ENCODE data around the gene MBD6. TPM values are rescaled to one million over a fixed set of nuclear protein-coding genes. Genes with fewer than 3 reads are reported as not detected.
A peak's percentile ranks its signal among the peaks of the same experiment; 100 is the strongest.

Gene MBD6
- total RNA-seq, 1 donor from 2014 or later, result 10.0 TPM

- no peak for TF ChIP-seq CTCF (IDR thresholded peaks at IDR 0.05; ENCODE audit: insufficient read depth, low read length, poor library complexity, severe bottlenecking)
- no peak for DNase-seq (ENCODE audit: low read depth)
- Histone ChIP-seq H3K4me3 (ENCODE audit: low read depth, low read length) (peak overlapping the region; percentile 90), H3K27me3 (ENCODE audit: control insufficient read depth, insufficient read depth, low read length) (no peaks in the 10 kb centered on the region), H3K36me3 (ENCODE audit: control insufficient read depth, insufficient read depth, low read length) (peaks cover 2% of the 10 kb centered on the region)
These were observed 4.3 kb upstream of the MBD6 start for GRCh38 chr12:57518176-57518919.

- H3K27me3 ChIP-seq (ENCODE audit: control insufficient read depth, insufficient read depth, low read length), result no peaks in the 10 kb centered on the region
- H3K36me3 ChIP-seq (ENCODE audit: control insufficient read depth, insufficient read depth, low read length), result peaks cover 2% of the 10 kb centered on the region
- no peak for TF ChIP-seq CTCF (IDR thresholded peaks at IDR 0.05; ENCODE audit: insufficient read depth, low read length, poor library complexity, severe bottlenecking)
- peak overlapping the region; percentile 90 for H3K4me3 ChIP-seq (ENCODE audit: low read depth, low read length)
- no peak for DNase-seq (ENCODE audit: low read depth)
These were observed 3.5 kb upstream of the MBD6 start for GRCh38 chr12:57518920-57519795.

GRCh38 chr12:57519796-57520052 lies 2.9 kb upstream of the MBD6 start:
- no peaks in the 10 kb centered on the region for H3K27me3 ChIP-seq (ENCODE audit: control insufficient read depth, insufficient read depth, low read length)
- H3K4me3 ChIP-seq (ENCODE audit: low read depth, low read length), result peak overlapping the region; percentile 90
- no peak for TF ChIP-seq CTCF (IDR thresholded peaks at IDR 0.05; ENCODE audit: insufficient read depth, low read length, poor library complexity, severe bottlenecking)
- peaks cover 2% of the 10 kb centered on the region for H3K36me3 ChIP-seq (ENCODE audit: control insufficient read depth, insufficient read depth, low read length)
- DNase-seq (ENCODE audit: low read depth), result no peak

- H3K4me3 ChIP-seq (ENCODE audit: low read depth, low read length), result peak within 1 kb of the TSS; percentile 90
- TF ChIP-seq CTCF (IDR thresholded peaks at IDR 0.05; ENCODE audit: insufficient read depth, low read length, poor library complexity, severe bottlenecking), result no peak
- H3K36me3 ChIP-seq (ENCODE audit: control insufficient read depth, insufficient read depth, low read length), result peaks cover 2% of the 10 kb centered on the region
These were observed 2.4 kb upstream of the MBD6 start, which contains the start of gene DDIT3 for GRCh38 chr12:57520053-57520818. Gene DDIT3 (minus strand): TSS chr12:57520514. CDS start chr12:57517406, 3,108 bp downstream.

GRCh38 chr12:57521525-57522010 lies 1.1 kb upstream of the MBD6 start:
- peaks cover 2% of the 10 kb centered on the region for H3K36me3 ChIP-seq (ENCODE audit: control insufficient read depth, insufficient read depth, low read length)
- H3K27me3 ChIP-seq (ENCODE audit: control insufficient read depth, insufficient read depth, low read length), result no peaks in the 10 kb centered on the region
- TF ChIP-seq CTCF (IDR thresholded peaks at IDR 0.05; ENCODE audit: insufficient read depth, low read length, poor library complexity, severe bottlenecking), result peak; percentile 29
- no peak overlapping the region for H3K4me3 ChIP-seq (ENCODE audit: low read depth, low read length)
- no peak for DNase-seq (ENCODE audit: low read depth)

More at GRCh38 chr12:57520053-57520818, 2.4 kb upstream of the MBD6 start, which contains the start of gene DDIT3:
- no peaks in the 10 kb centered on the region for H3K27me3 ChIP-seq (ENCODE audit: control insufficient read depth, insufficient read depth, low read length)
- DNase-seq (ENCODE audit: low read depth), result peak; percentile 85

All from kidney epithelial cell (primary cell).